Smooth muscle cell (in vitro differentiated cells): ENCODE data around the gene WIPI1. TPM values are rescaled to one million over a fixed set of nuclear protein-coding genes. Genes with fewer than 3 reads are reported as not detected.

Experiments
- DNase-seq: peaks from one replicate; lab custom pipeline; 2025; ENCODE audit not compliant: unreplicated experiment; lab: John Stamatoyannopoulos, UW
- H2AFZ ChIP-seq: fragments of 200-600 bp; sonication (generic); 2 replicates; pipeline ENCODE4 v1.6.0; 2016; ENCODE audit warnings: antibody characterized with exemption, low read depth, mild to moderate bottlenecking
- H3F3A ChIP-seq: fragments of 200-600 bp; sonication (generic); 2 replicates; pipeline ENCODE4 v1.6.0; 2017; ENCODE audit warnings: antibody characterized with exemption, low read depth
- H3K27ac ChIP-seq: fragments of 200-600 bp; sonication (generic); 2 replicates; pipeline ENCODE4 v1.5.1; 2016; ENCODE audit warnings: low read depth, mild to moderate bottlenecking
- H3K27me3 ChIP-seq: fragments of 200-600 bp; sonication (generic); 2 replicates; pipeline ENCODE4 v1.6.1; 2016; ENCODE audit warnings: low read depth, mild to moderate bottlenecking
- H3K36me3 ChIP-seq: fragments of 200-600 bp; sonication (generic); 2 replicates; pipeline ENCODE4 v1.5.1; 2016; ENCODE audit warnings: low read depth
- H3K4me1 ChIP-seq: fragments of 200-600 bp; sonication (generic); 2 replicates; pipeline ENCODE4 v1.5.1; 2016; ENCODE audit warnings: low read depth
- H3K4me2 ChIP-seq: fragments of 200-600 bp; sonication (generic); 2 replicates; pipeline ENCODE4 v1.6.0; 2016; ENCODE audit warnings: mild to moderate bottlenecking
- H3K4me3 ChIP-seq: fragments of 200-600 bp; sonication (generic); 2 replicates; pipeline ENCODE4 v1.5.1; 2016; ENCODE audit warnings: mild to moderate bottlenecking
- H3K79me2 ChIP-seq: fragments of 200-600 bp; sonication (generic); 2 replicates; pipeline ENCODE4 v1.6.0; 2016; ENCODE audit warnings: low read depth, mild to moderate bottlenecking
- H3K9ac ChIP-seq: fragments of 200-600 bp; sonication (generic); 2 replicates; pipeline ENCODE4 v1.6.0; 2016; ENCODE audit warnings: low read depth
- H3K9me3 ChIP-seq: fragments of 200-600 bp; sonication (generic); replicated peaks from 2 replicates; pipeline ENCODE4 v1.5.1; 2016; ENCODE audit warnings: low read depth
- H4K20me1 ChIP-seq: fragments of 200-600 bp; sonication (generic); 2 replicates; pipeline ENCODE4 v1.6.0; 2016; ENCODE audit warnings: low read depth
- WGBS: methylation state at CpG from one replicate; pipeline ENCODE4 v1.1.7; 2016; ENCODE audit warnings: low lambda C conversion rate; 5-methylcytosine and 5-hydroxymethylcytosine counted together
- polyA plus RNA-seq: library from polyadenylated mRNA; unstranded; fragments of >200 nt; fragmentation: Nextera tagmentation; extraction: Ambion mirVana; gene quantifications from 2 replicates; pipeline ENCODE4 v1.2.1, GENCODE V29; 2016
- total RNA-seq: library from RNA; depleted of rRNA; stranded (reverse); fragments of >200 nt; gene quantifications from 2 replicates; pipeline ENCODE4 v1.2.3, GENCODE V29; 2014
- TF ChIP-seq, protein P1 (sequence below): fragments of 200-600 bp; sonication (generic); IDR thresholded peaks from 2 replicates; pipeline ENCODE4 v1.5.1; 2017; ENCODE audit warnings: borderline replicate concordance, mild to moderate bottlenecking, antibody characterized with exemption; ENCODE audit not compliant: insufficient read depth, poor library complexity, severe bottlenecking

The WIPI1 gene
- total and polyA plus RNA-seq, 2 experiments from 2014 or later = 188 to 196 TPM

DNA sequence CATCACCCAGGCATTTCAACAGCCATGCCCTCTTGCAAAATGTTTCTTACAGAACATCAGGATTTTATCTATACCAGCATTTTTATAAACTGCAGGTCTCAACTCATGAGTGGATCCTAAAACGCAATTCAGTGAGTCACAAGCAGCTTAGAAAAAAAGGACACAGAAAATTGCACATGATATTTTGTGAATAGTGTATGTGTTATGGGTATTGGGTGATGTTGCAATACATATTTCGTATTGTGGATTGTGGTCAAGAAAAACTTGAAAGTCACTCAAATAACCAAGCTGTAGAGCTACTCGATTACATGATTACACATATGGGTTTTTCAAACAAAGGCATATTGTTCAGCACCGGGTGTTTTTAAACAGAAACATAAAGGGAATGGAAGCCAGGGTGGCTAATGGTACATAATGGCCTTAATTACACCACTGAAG is 1.4 kb downstream of the WIPI1 start:
- peak overlapping the region; percentile 89 for H3K4me3 ChIP-seq
- H3K4me2 ChIP-seq = peak overlapping the region; percentile 79
- peaks cover 55% of the 10 kb centered on the region for H4K20me1 ChIP-seq
- H3K4me1 ChIP-seq = no peaks in the 10 kb centered on the region
- 27% methylated on average over 4 of the region's 4 CpGs for WGBS
- TF ChIP-seq, protein P1, sequence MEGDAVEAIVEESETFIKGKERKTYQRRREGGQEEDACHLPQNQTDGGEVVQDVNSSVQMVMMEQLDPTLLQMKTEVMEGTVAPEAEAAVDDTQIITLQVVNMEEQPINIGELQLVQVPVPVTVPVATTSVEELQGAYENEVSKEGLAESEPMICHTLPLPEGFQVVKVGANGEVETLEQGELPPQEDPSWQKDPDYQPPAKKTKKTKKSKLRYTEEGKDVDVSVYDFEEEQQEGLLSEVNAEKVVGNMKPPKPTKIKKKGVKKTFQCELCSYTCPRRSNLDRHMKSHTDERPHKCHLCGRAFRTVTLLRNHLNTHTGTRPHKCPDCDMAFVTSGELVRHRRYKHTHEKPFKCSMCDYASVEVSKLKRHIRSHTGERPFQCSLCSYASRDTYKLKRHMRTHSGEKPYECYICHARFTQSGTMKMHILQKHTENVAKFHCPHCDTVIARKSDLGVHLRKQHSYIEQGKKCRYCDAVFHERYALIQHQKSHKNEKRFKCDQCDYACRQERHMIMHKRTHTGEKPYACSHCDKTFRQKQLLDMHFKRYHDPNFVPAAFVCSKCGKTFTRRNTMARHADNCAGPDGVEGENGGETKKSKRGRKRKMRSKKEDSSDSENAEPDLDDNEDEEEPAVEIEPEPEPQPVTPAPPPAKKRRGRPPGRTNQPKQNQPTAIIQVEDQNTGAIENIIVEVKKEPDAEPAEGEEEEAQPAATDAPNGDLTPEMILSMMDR = no peak
- H3K9ac ChIP-seq = peak overlapping the region; percentile 96
- H3K9me3 ChIP-seq = no peaks in the 10 kb centered on the region
- no peak overlapping the region for H2AFZ ChIP-seq
- no peaks in the 10 kb centered on the region for H3K27me3 ChIP-seq
- H3K36me3 ChIP-seq = no peaks in the 10 kb centered on the region
- peaks cover 19% of the 10 kb centered on the region for H3F3A ChIP-seq
- H3K27ac ChIP-seq = peak overlapping the region; percentile 94
- H3K79me2 ChIP-seq = peaks cover 47% of the 10 kb centered on the region
- DNase-seq = no peak

DNA sequence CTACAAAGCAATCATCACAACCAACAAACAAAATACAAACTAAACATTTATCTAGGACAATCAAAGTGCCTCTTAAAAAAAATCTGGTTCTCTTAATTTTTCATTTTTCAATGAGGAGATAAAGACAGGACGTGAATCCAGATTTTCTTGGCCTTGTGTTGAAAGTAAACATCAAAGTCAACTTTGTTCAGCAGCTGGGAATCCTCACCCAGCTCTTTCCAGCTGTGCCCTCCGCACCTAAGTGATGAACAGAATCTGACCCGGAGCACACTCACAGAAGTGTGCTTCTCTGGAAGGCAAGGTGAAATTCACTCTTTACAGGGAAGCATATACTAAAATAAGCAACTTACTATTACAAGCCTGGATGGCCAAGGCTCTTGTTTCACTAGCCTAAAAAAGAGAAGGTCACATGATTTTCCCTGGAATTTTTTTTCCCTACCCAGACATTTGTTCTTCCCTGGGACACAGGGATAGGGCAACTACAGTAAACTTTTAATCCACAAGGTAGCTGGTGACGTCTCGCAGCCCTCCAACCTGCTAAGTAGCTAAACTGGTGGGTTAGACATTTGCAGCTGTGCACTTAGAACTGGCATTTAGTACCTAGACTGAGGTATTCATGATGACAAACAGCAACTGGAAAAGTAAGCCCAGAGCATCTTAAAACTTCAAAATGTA is 3.2 kb downstream of the WIPI1 start:
- Histone ChIP-seq H2AFZ (no peak overlapping the region), H3F3A (peaks cover 19% of the 10 kb centered on the region), H3K4me2 (no peak overlapping the region), H3K9me3 (no peaks in the 10 kb centered on the region), H3K79me2 (peaks cover 47% of the 10 kb centered on the region), H3K27me3 (no peaks in the 10 kb centered on the region), H3K27ac (peak overlapping the region; percentile 94), H4K20me1 (peaks cover 73% of the 10 kb centered on the region), H3K36me3 (peaks cover 5% of the 10 kb centered on the region), H3K9ac (no peak overlapping the region), H3K4me3 (no peak overlapping the region), H3K4me1 (no peaks in the 10 kb centered on the region)
- WGBS = 90% methylated on average over 5 of the region's 5 CpGs
- TF ChIP-seq, protein P1 = no peak
- no peak for DNase-seq

DNA sequence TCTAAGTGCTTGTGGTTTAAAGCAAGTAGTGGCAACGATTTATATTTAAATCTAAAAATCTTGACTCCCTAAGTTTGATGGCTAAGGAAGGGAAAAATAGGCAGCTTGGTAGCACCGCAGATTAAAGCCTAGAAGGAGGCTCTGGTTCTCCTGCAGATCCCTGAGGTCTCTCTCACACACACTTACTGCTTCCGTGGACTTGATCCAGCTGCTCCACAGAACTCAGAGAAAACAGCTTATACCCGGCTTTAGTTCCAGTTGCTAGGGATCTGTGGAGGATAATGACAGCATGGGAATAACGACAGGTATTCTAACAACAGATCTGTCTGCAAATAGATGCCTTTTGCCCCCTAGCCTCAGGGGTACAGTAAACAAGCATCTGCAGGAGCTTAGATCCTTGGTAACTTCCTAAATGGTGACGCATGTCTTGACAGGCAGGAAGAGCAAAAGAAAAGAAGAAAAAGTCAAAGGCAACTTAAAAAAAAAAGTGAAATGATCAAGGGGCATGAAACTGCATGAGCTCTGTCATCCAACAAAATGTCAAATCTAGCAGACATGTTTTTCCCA is 4.5 kb downstream of the WIPI1 start:
- 72% methylated on average over 6 of the region's 6 CpGs for WGBS

More for the DNA sequence above, 4.5 kb downstream of the WIPI1 start:
- TF ChIP-seq, protein P1 = no peak
- Histone ChIP-seq H3F3A (peaks cover 19% of the 10 kb centered on the region), H3K27ac (peak overlapping the region; percentile 18), H3K9ac (no peak overlapping the region), H2AFZ (no peak overlapping the region), H3K36me3 (peaks cover 17% of the 10 kb centered on the region), H3K9me3 (no peaks in the 10 kb centered on the region), H3K4me3 (no peak overlapping the region), H4K20me1 (peaks cover 83% of the 10 kb centered on the region), H3K4me2 (no peak overlapping the region), H3K79me2 (peaks cover 47% of the 10 kb centered on the region), H3K4me1 (no peaks in the 10 kb centered on the region), H3K27me3 (no peaks in the 10 kb centered on the region)
- DNase-seq = no peak
